Measurements from ENCODE around the gene FAN1.

The FAN1 gene

GRCh38 chr15:30962659-30963058, 58.9 kb downstream of the FAN1 start:
- DNase-seq: no peak

GRCh38 chr15:30963681-30964080, 60.0 kb downstream of the FAN1 start:
- DNase-seq: no peak

DNA sequence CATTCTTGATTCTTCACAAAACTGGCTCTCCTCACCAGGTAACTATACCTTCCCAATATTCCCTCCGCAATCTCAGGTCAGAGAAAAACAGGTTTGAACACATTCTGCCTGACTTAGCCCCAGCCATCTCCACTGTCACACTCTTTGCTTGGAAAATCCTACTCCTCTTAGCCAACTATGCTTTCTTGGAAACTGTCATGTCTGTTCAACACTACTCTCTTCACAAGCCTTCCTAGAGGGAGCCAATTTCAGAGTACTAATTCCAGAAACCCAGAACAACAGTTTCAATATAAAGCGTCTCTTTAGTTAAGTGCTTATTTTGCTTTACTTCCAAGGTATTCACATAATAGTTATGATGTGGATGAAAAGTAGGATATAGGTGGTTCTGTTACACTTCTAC, 66.0 kb downstream of the FAN1 start:
- DNase-seq: no peak

GRCh38 chr15:30973379-30973778, 69.7 kb downstream of the FAN1 start:
- DNase-seq: no peak

DNA sequence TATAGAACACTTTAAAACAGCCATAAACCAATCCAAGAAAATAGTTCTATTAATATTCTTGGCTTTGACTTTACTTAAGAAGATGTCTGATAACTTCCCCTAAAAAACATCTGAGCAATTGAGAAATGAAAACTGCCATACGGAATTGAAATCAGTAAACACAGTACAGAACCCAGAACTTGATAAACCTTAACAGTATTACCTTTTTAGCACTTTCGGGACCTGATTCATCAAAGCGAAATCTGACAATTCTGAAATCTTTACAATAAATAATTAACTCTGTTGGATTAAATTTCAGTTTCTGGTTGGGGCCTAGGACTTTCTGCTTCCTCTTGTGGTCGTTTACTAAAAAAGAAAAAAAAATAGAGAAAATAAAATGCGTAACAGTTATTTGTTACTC, 70.4 kb downstream of the FAN1 start:
- no peak for DNase-seq

- no peak for DNase-seq
These were observed 74.6 kb downstream of the FAN1 start for GRCh38 chr15:30978328-30978727.

DNA sequence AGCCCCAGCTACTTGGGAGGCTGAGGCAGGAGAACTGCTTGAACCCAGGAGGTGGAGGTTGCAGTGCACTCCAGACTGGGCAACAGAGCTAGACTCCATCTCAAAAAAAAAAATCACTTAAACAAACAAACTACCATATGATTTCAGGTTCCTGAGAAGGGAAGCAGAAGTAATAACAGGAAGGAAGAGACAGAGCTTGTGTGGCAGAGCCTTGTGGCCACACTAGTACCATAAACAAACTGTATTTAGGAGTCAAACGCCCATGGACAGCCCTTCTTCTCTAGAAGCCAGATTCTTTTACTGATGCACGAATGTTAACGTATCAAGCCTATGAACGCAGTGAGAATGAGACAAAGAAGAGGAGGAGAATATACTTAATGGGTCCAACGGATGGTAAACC, 75.7 kb downstream of the FAN1 start:
- DNase-seq: peak in 1 of 2 donors; percentile 42

DNA sequence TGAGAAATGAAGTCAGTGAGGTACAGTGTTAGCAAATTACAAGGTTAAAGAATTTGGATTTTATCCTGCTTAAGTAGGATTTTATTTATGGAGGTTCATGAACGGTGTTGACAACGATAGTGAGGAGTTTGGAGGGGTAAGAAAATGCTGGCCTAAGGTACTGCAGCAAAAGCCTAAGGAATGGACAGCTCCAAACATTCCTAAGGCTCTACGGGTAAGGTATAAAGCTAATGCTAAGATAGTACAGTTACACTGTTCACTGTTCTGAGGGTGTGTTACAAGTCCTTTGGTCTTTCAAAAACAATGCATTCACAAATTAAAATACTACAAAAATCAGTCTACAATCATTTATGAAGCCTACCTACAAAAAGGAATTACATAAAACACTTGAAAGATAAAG, 80.4 kb downstream of the FAN1 start:
- no peak for DNase-seq

DNA sequence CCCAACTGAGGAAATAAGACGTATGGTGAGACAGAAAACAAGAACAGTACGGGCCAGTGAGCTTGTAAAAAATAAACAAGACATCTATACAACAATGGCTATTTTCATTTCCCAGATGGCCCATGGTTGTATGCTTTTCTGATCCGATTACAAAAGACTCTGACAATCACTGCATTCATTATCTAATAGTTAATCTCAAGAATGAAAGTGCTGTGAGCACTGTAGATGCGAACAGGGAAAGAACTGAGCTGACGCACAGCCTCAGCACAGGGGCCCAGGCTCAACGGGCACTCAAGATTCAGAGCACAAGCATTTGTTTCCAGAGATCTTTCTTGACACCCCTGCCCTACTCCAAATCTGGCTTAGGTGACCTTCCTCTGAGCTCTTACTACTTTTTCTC, 80.8 kb downstream of the FAN1 start:
- no peak for DNase-seq

- no peak for DNase-seq
These were observed 81.4 kb downstream of the FAN1 start for GRCh38 chr15:30985081-30985531.

DNA sequence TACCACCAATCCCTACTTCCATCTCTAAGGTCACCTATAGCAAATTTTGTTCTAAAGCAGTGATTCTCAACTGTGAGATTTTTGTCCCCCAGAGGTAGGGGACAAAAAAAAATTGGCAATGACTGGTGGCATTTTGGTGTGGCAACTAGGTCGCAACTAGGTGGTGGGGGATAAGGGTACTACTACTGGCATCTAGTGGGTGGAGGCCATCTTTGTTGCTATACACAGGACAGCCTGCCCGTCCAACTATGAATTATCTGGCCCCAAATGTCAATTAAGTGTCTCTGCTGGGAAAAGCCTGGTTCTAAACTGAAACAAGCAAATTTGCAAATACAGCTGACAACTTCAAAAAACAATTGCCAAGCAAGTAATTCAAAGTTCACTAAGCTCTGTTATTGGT, 86.3 kb downstream of the FAN1 start:
- no peak for DNase-seq

DNA sequence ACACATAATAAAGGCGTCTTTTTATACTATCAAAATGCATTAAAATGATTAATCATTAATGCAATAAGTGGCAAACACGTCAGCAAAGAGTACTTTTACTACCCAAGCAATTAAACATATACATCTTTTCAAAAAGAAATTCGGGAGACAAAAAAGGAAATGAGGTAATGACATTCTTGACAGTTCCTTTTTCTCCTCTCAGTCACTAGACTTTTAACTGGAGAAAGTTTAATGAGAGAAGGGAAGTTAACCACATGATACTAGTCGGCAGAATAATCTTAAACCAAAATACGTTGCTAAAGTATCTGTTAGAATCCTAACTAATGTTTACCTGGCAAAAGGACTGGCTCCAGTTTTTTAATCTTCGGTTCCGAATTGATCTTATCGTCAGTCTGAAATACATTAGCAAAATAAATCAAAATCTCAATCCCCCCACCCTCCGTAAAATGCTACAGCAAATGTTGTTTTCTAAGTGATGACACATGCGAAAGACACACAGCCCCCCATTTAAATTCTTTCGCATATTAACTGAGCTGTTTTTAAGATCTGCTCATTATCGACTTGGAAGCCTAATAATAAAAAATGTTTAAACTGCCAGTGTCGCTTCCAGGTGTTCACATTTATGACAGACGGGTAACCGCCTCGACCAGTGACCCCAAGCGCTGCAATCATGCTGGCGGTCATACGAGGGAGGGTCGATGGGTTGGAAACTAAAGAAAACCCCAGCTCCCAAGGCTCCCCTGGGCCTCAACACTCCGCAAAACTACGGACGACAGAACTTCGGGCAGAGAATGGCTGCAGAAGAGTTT, 86.9 kb downstream of the FAN1 start:
- DNase-seq: peak in 1 of 2 donors; percentile 16

GRCh38 chr15:30991255-30992235, 87.8 kb downstream of the FAN1 start, which contains the start of gene MTMR10:
Gene MTMR10 (minus strand): TSS chr15:30991628. CDS start chr15:30991506, 122 bp downstream.
- peak; percentile 76 to 78 for DNase-seq

GRCh38 chr15:30992249-30992864, 88.6 kb downstream of the FAN1 start:
- no peak for DNase-seq

Measured in CD4-positive, alpha-beta T cell treated with Interleukin-4 for 1 hour (primary cell).